Nucleus accumbens (tissue), 56 donors: ENCODE data around the gene DIO2.

Experiments
- DNase-seq, 56 donors: peaks; one replicate each; lab custom pipeline; 2025; lab: John Stamatoyannopoulos, UW

Gene DIO2

GRCh38 chr14:80211153-80212022, at the start of gene DIO2:
TSS of gene DIO2 (minus strand) at chr14:80211504. CDS start at chr14:80211472, 32 bp downstream.
- DNase-seq = peak in 49 of 56 donors; percentile 1 to 70 (median 35)

GRCh38 chr14:80260645-80261044, 49.3 kb upstream of the DIO2 start:
- DNase-seq = no peak

- no peak for DNase-seq
Measured at GRCh38 chr14:80239631-80240030, 28.3 kb upstream of the DIO2 start.

- DNase-seq = no peak
Measured at GRCh38 chr14:80237143-80237542, 25.8 kb upstream of the DIO2 start.

- DNase-seq = no peak
Measured at GRCh38 chr14:80233470-80234089, 22.3 kb upstream of the DIO2 start.

- no peak for DNase-seq
Measured at GRCh38 chr14:80231702-80232101, 20.4 kb upstream of the DIO2 start.

GRCh38 chr14:80223696-80224465, 12.6 kb upstream of the DIO2 start:
- DNase-seq = no peak

- no peak for DNase-seq
Measured at GRCh38 chr14:80216818-80217217, 5.5 kb upstream of the DIO2 start.

GRCh38 chr14:80215756-80216581, 4.7 kb upstream of the DIO2 start:
- DNase-seq = peak in 3 of 56 donors; percentile 2 to 12 (median 3)

- DNase-seq = no peak
Measured at GRCh38 chr14:80215081-80215480, 3.8 kb upstream of the DIO2 start.

GRCh38 chr14:80213602-80214001, 2.3 kb upstream of the DIO2 start:
- peak in 4 of 56 donors; percentile 9 to 18 (median 16) for DNase-seq

- no peak for DNase-seq
Measured at GRCh38 chr14:80212023-80212397, 706 bp upstream of the DIO2 start.

- no peak for DNase-seq
Measured at GRCh38 chr14:80208461-80208860, 2.8 kb downstream of the DIO2 start.

- DNase-seq = peak in 4 of 56 donors; percentile 4 to 28 (median 6)
Measured at GRCh38 chr14:80206351-80207080, 4.8 kb downstream of the DIO2 start.

- DNase-seq = no peak
Measured at GRCh38 chr14:80202888-80203562, 8.3 kb downstream of the DIO2 start.

- no peak for DNase-seq
Measured at GRCh38 chr14:80200093-80200492, 11.2 kb downstream of the DIO2 start.

- DNase-seq = no peak
Measured at GRCh38 chr14:80188571-80188970, 22.7 kb downstream of the DIO2 start.

- DNase-seq = no peak
Measured at GRCh38 chr14:80186301-80186800, 25.0 kb downstream of the DIO2 start.

GRCh38 chr14:80176893-80177292, 34.4 kb downstream of the DIO2 start:
- DNase-seq = no peak
